K562 (cell line): ENCODE results near the gene SYTL2. TPM values are rescaled to one million over a fixed set of nuclear protein-coding genes. Genes with fewer than 3 reads are reported as not detected.

ENCODE experiments used
- ATF7 ChIP-seq: fragments of 450-650 bp; IDR thresholded peaks from 2 replicates; pipeline ENCODE4 v1.7.1; 2014; ENCODE audit warnings: mild to moderate bottlenecking, moderate library complexity
- FOSL1 ChIP-seq: fragments of 200-800 bp; sonication (Bioruptor generic); conservative IDR thresholded peaks from 2 replicates; pipeline ENCODE4 v1.6.1; 2016; ENCODE audit warnings: missing genetic modification characterization, missing compliant biosample characterization
- IRF2 ChIP-seq: sonication (generic); formaldehyde crosslinking; IDR thresholded peaks from 2 replicates; pipeline ENCODE4 v1.8.1; 2022; ENCODE audit warnings: mild to moderate bottlenecking, missing genetic modification reagents
- MAFG ChIP-seq: fragments of 450-650 bp; conservative IDR thresholded peaks from 2 replicates; pipeline ENCODE4 v1.6.1; 2016; ENCODE audit warnings: missing genetic modification characterization, missing compliant biosample characterization
- MYNN ChIP-seq, 2 experiments: sonication (generic); formaldehyde crosslinking in 1 of 2; IDR thresholded peaks; 2 replicates each; pipeline versions ENCODE4 v1.5.0 to v1.6.1; 2016 to 2020; ENCODE audit warnings: antibody characterized with exemption in 1 of 2, missing genetic modification reagents in 1 of 2
- NFXL1 ChIP-seq: fragments of 450-650 bp; formaldehyde crosslinking; IDR thresholded peaks from 2 replicates; pipeline ENCODE4 v1.4.0; 2021; ENCODE audit warnings: mild to moderate bottlenecking
- SMARCA4 ChIP-seq: fragments of 450-650 bp; IDR thresholded peaks from 2 replicates; pipeline ENCODE4 v1.6.1; 2016
- ZNF311 ChIP-seq: fragments of 250-450 bp; sonication (Bioruptor Pico); IDR thresholded peaks from 2 replicates; pipeline ENCODE4 v1.4.0; 2020; ENCODE audit warnings: mild to moderate bottlenecking, moderate library complexity
- polyA plus RNA-seq, 8 experiments: library from polyadenylated mRNA; depleted of rRNA in 4 of 8; stranded (reverse) in 5 of 8; unstranded in 3 of 8; fragments of >200 nt; fragmentation: Nextera tagmentation in 2 of 8; fragmentation: Illumina TruSeq in 1 of 8; extraction: Ambion mirVana in 2 of 8; extraction: Trizol in 1 of 8; gene quantifications; 2 replicates each; pipeline versions ENCODE4 v1.2.1 to v1.2.3, GENCODE V29; 2011 to 2014; ENCODE audit warnings: inconsistent platforms in 1 of 8, missing spikeins in 1 of 8
- total RNA-seq, 7 experiments: library from RNA; depleted of rRNA in 6 of 7; stranded (reverse); fragments of >200 nt in 6 of 7; fragmentation: Illumina TruSeq in 2 of 7; extraction: Trizol in 2 of 7; gene quantifications; 2 replicates each; pipeline versions ENCODE4 v1.2.1 to v1.2.3, GENCODE V29; 2011 to 2021; ENCODE audit warnings: low replicate concordance in 1 of 7
- TF ChIP-seq, protein P1 (sequence below): fragments of 450-650 bp; formaldehyde crosslinking; IDR thresholded peaks from 2 replicates; pipeline ENCODE4 v1.4.0; 2022; ENCODE audit warnings: missing genetic modification characterization
- TF ChIP-seq, protein P2 (sequence below): fragments of 250-450 bp; sonication (Bioruptor Pico); IDR thresholded peaks from 2 replicates; pipeline ENCODE4 v1.5.0; 2021
- TF ChIP-seq, protein P3 (sequence below): fragments of 250-450 bp; sonication (Bioruptor Pico); IDR thresholded peaks from 2 replicates; pipeline ENCODE4 v1.5.0; 2022; ENCODE audit warnings: mild to moderate bottlenecking
- TF ChIP-seq, protein P4 (sequence below), 2 experiments: fragments of 200-800 bp in 1 of 2; sonication (Bioruptor generic) in 1 of 2; sonication (generic) in 1 of 2; formaldehyde crosslinking in 1 of 2; IDR thresholded peaks in 1 of 2; conservative IDR thresholded peaks in 1 of 2; 2 replicates each; pipeline versions ENCODE4 v1.5.0 to v1.6.1; 2016 to 2020; ENCODE audit warnings: missing compliant biosample characterization in 1 of 2, missing genetic modification characterization in 1 of 2, missing genetic modification reagents in 1 of 2
- TF ChIP-seq, protein P5 (sequence below): fragments of 200-800 bp; sonication (Bioruptor generic); IDR thresholded peaks from 2 replicates; pipeline ENCODE4 v1.6.1; 2017; ENCODE audit warnings: missing genetic modification characterization, missing compliant biosample characterization

SYTL2 gene
- total and polyA plus RNA-seq, 9 of the 15 experiments (the other 6 are each of a cell fraction or from before 2014, with no cell fraction given): 0.05 to 0.57 (median 0.35) TPM

DNA sequence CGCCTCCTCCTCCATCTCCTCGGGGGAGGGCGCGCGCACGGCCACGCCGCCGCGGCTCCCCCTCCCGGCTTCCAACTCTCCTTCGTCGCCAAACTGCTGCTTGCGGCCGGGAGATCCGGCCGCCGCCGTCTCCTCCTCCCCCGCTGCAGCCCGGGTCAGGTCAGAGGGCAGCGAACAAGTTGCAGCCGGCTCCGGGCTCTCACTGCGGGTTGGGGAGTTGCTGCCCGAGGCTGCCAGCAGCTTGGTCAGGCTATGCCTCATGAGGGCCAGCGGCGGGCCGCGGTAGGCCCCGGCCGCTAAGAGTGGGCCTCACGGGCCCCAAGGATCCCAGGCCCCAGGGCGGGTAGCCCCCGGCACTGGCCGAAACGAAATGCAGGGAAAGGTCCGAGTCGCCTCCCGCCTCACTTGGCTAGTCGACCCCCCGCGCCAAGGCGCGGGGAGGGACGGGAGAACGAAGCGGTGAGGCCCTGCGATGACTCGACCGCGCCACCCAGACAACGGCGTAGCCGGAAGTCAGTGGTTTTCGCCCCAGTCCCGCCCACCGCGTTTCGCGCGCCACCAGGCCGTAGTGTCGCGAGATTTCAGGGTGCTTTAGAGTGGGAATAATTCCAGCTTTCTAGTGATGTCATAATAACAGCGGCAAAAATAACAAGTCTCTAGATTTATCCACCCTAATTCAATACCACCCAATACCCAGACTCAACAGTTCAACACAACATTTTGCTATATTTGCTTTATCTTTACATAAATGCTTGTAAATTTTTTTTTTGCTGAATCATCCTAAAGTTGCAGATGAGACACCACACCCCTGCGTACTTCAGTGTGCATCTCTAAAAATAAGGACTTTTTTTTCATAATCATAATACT lies 146.1 kb downstream of the SYTL2 start, which contains the start of gene CREBZF (continued):
- TF ChIP-seq, protein P1, sequence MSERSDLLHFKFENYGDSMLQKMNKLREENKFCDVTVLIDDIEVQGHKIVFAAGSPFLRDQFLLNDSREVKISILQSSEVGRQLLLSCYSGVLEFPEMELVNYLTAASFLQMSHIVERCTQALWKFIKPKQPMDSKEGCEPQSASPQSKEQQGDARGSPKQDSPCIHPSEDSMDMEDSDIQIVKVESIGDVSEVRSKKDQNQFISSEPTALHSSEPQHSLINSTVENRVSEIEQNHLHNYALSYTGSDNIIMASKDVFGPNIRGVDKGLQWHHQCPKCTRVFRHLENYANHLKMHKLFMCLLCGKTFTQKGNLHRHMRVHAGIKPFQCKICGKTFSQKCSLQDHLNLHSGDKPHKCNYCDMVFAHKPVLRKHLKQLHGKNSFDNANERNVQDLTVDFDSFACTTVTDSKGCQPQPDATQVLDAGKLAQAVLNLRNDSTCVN (CRISPR knock-in tag): no peak
- TF ChIP-seq, protein P2, sequence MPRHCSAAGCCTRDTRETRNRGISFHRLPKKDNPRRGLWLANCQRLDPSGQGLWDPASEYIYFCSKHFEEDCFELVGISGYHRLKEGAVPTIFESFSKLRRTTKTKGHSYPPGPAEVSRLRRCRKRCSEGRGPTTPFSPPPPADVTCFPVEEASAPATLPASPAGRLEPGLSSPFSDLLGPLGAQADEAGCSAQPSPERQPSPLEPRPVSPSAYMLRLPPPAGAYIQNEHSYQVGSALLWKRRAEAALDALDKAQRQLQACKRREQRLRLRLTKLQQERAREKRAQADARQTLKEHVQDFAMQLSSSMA: no peak
- TF ChIP-seq, protein P3, sequence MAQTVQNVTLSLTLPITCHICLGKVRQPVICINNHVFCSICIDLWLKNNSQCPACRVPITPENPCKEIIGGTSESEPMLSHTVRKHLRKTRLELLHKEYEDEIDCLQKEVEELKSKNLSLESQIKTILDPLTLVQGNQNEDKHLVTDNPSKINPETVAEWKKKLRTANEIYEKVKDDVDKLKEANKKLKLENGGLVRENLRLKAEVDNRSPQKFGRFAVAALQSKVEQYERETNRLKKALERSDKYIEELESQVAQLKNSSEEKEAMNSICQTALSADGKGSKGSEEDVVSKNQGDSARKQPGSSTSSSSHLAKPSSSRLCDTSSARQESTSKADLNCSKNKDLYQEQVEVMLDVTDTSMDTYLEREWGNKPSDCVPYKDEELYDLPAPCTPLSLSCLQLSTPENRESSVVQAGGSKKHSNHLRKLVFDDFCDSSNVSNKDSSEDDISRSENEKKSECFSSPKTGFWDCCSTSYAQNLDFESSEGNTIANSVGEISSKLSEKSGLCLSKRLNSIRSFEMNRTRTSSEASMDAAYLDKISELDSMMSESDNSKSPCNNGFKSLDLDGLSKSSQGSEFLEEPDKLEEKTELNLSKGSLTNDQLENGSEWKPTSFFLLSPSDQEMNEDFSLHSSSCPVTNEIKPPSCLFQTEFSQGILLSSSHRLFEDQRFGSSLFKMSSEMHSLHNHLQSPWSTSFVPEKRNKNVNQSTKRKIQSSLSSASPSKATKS: no peak
- TF ChIP-seq IRF2 (CRISPR knock-in tag) (no peak), ZNF311 (no peak), MYNN (IDR thresholded peaks at IDR 0.05) (0 out of 2 replicates have a peak, but pooled peaks have one; percentile 35), MYNN (CRISPR knock-in tag; IDR thresholded peaks at IDR 0.05) (no peak), FOSL1 (tag) (peak; percentile 76), MAFG (tag) (peak; percentile 99), ATF7 (peak; percentile 96), SMARCA4 (peak; percentile 78), NFXL1 (no peak)
- TF ChIP-seq, protein P4, sequence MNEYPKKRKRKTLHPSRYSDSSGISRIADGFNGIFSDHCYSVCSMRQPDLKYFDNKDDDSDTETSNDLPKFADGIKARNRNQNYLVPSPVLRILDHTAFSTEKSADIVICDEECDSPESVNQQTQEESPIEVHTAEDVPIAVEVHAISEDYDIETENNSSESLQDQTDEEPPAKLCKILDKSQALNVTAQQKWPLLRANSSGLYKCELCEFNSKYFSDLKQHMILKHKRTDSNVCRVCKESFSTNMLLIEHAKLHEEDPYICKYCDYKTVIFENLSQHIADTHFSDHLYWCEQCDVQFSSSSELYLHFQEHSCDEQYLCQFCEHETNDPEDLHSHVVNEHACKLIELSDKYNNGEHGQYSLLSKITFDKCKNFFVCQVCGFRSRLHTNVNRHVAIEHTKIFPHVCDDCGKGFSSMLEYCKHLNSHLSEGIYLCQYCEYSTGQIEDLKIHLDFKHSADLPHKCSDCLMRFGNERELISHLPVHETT (CRISPR knock-in tag; conservative IDR thresholded peaks at IDR 0.05 in 1 of 2, IDR thresholded peaks at IDR 0.05 in 1 of 2): peak in 1 of 2 experiments; percentile 78; a peak in 1 of 4 replicates
- TF ChIP-seq, protein P5, sequence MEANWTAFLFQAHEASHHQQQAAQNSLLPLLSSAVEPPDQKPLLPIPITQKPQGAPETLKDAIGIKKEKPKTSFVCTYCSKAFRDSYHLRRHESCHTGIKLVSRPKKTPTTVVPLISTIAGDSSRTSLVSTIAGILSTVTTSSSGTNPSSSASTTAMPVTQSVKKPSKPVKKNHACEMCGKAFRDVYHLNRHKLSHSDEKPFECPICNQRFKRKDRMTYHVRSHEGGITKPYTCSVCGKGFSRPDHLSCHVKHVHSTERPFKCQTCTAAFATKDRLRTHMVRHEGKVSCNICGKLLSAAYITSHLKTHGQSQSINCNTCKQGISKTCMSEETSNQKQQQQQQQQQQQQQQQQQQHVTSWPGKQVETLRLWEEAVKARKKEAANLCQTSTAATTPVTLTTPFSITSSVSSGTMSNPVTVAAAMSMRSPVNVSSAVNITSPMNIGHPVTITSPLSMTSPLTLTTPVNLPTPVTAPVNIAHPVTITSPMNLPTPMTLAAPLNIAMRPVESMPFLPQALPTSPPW: peak; percentile 76
